ENCODE results near the gene OSBPL5.

Gene OSBPL5

DNA sequence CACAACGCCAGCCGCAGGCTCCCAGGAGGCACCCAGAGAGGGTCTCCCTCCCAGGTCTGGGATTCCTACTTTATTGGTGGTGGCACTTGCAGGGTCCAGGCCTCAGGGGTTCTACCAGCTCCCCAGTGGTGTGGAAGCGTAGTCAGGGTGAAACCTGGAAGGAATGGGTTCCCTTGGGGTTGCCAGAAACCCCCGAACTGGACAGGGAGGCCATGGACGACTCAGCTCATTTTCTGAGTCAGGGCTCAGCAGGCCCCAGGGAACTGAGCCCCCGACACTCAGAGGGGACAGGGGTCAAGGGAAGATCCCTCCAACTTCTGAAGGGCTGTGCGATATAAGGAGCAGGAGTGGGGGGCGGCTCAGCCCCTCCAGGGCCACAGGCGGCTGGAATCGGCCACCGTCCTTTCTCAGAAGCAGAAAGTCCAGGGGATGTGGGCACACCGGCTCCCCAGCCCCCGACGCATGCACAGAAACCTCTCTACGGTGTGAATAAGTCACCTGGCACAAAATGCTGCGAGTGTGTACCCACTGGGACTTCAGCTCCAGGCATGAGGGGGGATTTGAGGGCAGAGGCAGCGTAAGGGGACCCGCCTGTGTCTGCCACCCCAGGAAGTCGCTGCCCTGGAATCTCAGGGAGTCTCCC, 28.4 kb upstream of the OSBPL5 start:
- DNase-seq (ENCODE audit: low spot score): no peak

DNA sequence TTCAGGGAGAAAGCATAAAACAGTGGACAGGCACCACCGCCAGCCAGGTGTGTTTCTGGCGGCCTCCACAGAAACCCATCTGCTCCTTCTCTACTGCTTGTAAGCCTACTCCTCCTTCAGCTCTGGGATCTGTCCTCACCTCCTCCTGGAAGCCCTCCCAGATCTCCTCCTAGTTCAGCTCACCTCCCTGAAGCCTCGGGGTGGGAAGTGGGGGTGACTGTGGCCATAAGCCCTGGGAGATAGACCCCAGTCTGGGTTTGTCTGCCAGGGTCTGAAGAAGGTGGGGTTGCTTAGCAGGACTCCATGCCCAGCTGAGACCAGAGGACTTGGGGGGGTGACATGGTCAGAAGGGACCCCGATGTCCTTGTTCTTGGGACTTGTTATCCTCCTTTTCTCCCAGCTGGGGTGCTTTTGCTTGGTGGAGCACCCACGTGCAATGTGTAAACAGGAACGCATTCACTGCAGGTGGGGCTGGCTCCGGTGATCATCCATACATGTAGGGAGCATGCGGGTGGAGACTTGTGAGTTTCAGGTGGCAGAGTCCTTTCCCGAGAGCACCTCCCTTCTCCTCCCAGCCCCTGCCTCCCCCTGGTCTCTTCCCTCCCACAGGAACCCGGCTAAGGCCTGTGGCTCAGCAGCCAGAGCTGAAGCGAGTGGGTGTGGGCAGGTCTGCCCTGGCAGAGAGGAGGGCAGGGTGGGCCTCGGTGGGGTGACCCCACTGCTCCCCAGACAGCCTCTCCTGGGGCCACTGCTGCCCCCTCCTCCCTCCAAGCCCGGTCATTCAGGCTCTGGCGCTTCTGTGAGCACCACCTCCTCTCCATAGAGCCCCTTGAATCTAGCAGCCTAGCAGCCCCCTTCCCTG, 27.6 kb upstream of the OSBPL5 start:
- Mint-ChIP-seq H3K4me3 (no peak overlapping the region), H3K27ac (no peak overlapping the region), H3K4me1 (ENCODE audit: low read depth) (no peaks in the 10 kb centered on the region), H3K9me3 (no peaks in the 10 kb centered on the region), H3K36me3 (ENCODE audit: low read depth) (no peaks in the 10 kb centered on the region), H3K27me3 (ENCODE audit: low read depth) (no peaks in the 10 kb centered on the region)
- DNase-seq (ENCODE audit: low spot score): no peak

More for the DNA sequence above, 28.4 kb upstream of the OSBPL5 start:
- no peaks in the 10 kb centered on the region for H3K27me3 Mint-ChIP-seq (ENCODE audit: low read depth)
- no peaks in the 10 kb centered on the region for H3K4me1 Mint-ChIP-seq (ENCODE audit: low read depth)
- no peak overlapping the region for H3K27ac Mint-ChIP-seq
- H3K9me3 Mint-ChIP-seq: no peaks in the 10 kb centered on the region
- H3K4me3 Mint-ChIP-seq: no peak overlapping the region
- H3K36me3 Mint-ChIP-seq (ENCODE audit: low read depth): no peaks in the 10 kb centered on the region

DNA sequence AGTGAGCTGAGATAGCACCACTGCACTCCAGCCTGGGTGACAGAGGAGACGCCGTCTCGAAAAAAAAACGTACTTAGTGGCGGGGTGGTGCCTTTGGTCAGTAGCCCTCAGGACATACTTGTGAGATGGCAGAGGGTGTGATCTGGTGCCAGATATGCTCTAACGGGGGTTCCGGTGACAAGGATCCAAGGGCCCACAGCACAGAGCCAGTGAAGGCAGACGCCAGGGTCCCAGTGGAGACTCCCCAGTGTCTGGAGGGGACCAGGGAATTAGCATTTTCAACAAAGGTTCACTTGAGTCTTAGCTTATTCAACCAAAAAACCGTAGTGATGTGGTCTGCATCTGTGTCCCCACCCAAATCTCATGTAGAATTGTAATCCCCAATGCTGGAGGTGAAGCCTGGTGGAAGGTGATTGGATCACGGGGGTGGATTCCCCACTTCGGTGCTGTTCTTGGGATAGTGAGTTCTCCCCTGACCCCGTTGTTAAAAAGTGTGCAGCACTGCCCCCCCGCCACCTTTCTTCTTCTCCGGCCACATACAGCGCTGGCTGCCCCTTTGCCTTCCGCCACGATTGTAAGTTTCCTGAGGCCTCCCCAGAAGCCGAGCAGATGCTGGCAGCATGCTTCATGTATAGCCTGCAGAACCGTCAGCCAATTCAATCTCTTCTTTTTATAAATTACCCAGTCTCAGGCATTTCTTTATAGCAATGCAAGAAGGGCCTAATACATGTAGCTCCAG, 26.6 kb upstream of the OSBPL5 start:
- no peaks in the 10 kb centered on the region for H3K9me3 Mint-ChIP-seq
- no peak for DNase-seq (ENCODE audit: low spot score)
- H3K4me3 Mint-ChIP-seq: no peak overlapping the region
- no peaks in the 10 kb centered on the region for H3K27me3 Mint-ChIP-seq (ENCODE audit: low read depth)
- H3K4me1 Mint-ChIP-seq (ENCODE audit: low read depth): no peaks in the 10 kb centered on the region
- no peaks in the 10 kb centered on the region for H3K36me3 Mint-ChIP-seq (ENCODE audit: low read depth)
- no peak overlapping the region for H3K27ac Mint-ChIP-seq

DNA sequence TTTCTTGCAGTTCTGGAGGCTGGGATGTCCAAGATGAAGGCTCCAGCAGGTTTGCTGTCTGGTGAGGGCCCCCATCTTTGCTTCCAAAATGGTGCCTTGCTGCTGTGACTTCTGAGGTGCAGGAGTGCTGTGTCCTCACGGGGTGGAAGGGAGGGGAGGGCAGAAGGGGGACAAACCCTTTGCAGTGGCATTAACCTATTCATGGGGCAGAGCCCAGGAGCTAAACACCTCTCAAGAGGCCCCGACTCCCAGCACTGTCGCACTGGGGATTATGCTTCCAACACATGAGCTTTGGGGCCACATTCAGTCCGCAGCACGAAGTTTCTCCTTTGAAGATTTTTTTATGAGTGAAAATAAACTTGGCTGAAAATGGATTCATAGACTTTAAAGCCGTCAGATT, 25.5 kb upstream of the OSBPL5 start:
- no peak for DNase-seq (ENCODE audit: low spot score)
- H3K27me3 Mint-ChIP-seq (ENCODE audit: low read depth): no peaks in the 10 kb centered on the region
- no peak overlapping the region for H3K27ac Mint-ChIP-seq
- no peaks in the 10 kb centered on the region for H3K9me3 Mint-ChIP-seq
- H3K36me3 Mint-ChIP-seq (ENCODE audit: low read depth): no peaks in the 10 kb centered on the region
- no peaks in the 10 kb centered on the region for H3K4me1 Mint-ChIP-seq (ENCODE audit: low read depth)
- H3K4me3 Mint-ChIP-seq: no peak overlapping the region

DNA sequence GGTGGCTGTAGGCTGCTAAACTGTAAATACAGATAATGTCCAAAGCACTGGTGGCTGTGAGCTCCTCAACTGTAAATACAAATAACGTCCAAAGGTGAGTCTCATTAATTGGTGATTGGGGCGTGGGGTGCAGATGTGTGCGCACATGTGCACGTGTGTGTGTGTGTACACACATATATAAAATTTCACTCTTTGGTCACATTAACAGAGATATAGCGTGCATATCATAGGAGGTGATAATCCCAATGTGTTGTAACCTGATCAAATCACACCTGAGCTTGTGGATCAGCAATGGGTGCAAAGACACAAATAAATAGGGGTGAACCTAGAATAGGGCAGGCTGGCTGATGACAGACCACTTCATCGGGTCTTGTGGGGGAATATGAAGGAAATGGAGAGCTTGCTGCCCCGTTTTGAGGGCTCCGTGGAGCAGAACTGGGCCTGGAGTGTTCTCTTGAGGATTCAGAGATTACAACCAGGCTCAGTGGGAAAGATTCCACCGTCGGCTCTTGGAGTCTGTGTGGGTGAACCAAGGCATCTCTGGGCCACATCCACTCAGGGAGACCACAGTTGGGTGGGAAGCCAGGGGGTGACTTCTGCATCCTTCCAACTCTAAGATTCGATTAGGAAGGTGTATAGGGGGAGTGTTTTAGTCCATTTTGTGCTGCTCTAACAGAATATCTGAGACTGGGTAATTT, 24.9 kb upstream of the OSBPL5 start:
- H3K27me3 Mint-ChIP-seq (ENCODE audit: low read depth): no peaks in the 10 kb centered on the region
- H3K4me3 Mint-ChIP-seq: no peak overlapping the region
- H3K27ac Mint-ChIP-seq: no peak overlapping the region
- no peaks in the 10 kb centered on the region for H3K36me3 Mint-ChIP-seq (ENCODE audit: low read depth)
- DNase-seq (ENCODE audit: low spot score): no peak
- no peaks in the 10 kb centered on the region for H3K9me3 Mint-ChIP-seq
- H3K4me1 Mint-ChIP-seq (ENCODE audit: low read depth): no peaks in the 10 kb centered on the region

DNA sequence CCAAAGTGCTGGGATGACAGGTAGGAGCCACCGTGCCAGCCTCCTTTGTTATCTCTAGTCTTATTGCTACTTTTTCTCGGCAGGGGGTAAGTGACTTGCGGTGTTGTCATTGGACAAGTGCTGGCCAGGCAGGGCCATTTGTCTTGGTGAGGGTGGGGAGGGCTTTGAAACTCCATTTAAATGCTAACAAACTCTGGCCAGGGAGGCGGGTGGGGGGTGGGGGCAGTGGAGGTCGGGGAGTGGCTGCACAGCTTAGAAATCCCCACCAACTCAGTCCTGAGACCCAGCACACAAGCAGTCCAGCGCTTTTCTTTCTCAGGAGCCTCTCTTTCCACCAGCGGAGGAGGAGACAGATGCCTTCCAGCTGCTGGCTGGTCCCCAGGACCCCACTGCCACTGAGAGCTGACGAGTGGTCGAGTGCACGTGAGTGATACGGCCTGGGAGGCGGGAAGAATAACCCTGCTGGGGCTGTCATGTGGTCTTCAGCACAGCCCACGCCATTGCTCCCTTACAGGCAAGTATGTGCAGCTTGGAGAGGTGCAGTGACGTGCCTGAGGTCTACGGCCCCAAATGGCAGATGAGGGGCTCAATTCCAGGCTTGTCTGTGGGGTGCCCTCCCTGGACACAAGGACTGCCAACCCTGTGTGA, 24.2 kb upstream of the OSBPL5 start:
- no peaks in the 10 kb centered on the region for H3K4me1 Mint-ChIP-seq (ENCODE audit: low read depth)

DNA sequence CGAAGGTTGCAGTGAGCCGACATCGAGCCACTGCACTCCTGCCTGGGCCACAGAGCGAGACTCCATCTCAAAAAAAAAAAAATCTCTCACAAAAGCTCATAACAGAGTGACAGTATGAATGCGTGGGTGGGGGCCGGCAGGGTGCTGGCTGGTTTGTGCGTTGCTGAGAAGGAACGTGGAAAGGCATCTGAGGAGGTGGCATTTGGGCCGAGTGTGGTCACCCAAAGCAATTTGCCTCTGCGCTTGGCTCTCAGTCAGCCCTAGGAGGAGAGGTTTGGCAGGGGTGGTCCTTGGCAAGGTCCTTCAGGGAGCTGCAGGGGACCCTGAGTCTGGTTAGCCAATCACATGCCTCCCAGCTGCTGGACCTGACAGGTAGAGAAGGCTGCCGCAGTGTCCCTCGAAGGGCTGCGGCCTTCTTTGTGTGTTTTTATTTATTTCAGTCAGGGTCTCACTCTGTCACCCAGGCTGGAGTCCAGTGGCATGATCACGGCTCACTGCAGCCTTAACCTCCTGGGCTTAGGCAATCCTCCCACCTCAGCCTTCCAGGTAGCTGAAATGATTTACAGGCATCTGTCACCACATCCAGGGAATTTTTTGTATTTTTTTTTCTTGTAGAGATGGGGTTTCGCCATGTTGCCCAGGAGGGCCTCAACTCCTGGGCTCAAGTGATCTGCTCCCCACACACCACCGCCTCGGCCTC, 23.5 kb upstream of the OSBPL5 start:
- Mint-ChIP-seq H3K9me3 (no peaks in the 10 kb centered on the region), H3K4me3 (no peak overlapping the region), H3K27ac (no peak overlapping the region), H3K36me3 (ENCODE audit: low read depth) (no peaks in the 10 kb centered on the region), H3K27me3 (ENCODE audit: low read depth) (no peaks in the 10 kb centered on the region), H3K4me1 (ENCODE audit: low read depth) (no peaks in the 10 kb centered on the region)
- no peak for DNase-seq (ENCODE audit: low spot score)

More for the DNA sequence above, 24.2 kb upstream of the OSBPL5 start:
- DNase-seq (ENCODE audit: low spot score): no peak
- Mint-ChIP-seq H3K4me3 (no peak overlapping the region), H3K27ac (no peak overlapping the region), H3K9me3 (no peaks in the 10 kb centered on the region), H3K36me3 (ENCODE audit: low read depth) (no peaks in the 10 kb centered on the region), H3K27me3 (ENCODE audit: low read depth) (no peaks in the 10 kb centered on the region)

DNA sequence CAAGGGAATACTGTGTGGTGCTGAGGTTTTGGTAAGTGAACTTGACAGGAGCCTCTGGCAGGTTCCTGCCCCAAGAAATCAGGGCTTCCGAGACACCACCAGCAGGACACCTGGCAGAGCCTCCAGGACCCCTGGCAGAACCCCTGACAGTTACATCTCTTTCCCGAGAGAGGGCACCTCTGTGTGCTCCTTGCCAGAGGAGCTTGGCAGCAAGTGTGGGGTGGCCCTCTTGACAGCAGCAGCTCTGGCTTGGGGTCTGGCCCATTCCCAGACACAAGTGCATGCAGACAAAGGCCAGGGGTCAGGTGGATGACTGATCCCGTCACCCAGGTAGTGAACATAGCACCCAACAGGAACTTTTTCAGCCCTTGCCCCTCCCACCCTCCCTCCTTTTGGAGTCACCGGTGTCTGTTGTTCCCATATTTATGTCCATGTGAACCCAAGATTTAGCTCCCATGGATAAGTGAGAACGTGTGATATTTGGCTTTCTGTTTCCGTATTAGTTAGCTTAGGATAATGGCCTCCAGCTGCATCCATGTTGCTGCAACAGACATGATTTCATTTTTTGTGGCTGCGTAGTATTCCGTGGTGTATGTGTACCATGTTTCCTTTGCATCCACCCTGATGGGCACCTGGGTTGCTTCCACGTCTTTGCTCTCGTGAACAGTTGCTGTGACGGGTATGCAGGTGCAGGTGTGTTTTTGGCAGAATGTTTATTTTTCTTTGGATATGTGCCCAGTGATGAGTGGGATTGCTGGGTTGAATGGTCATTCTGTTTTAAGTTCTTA, 21.2 kb upstream of the OSBPL5 start:
- H3K4me3 Mint-ChIP-seq: no peak overlapping the region
- DNase-seq (ENCODE audit: low spot score): no peak
- no peaks in the 10 kb centered on the region for H3K36me3 Mint-ChIP-seq (ENCODE audit: low read depth)
- no peaks in the 10 kb centered on the region for H3K4me1 Mint-ChIP-seq (ENCODE audit: low read depth)
- no peaks in the 10 kb centered on the region for H3K27me3 Mint-ChIP-seq (ENCODE audit: low read depth)
- no peaks in the 10 kb centered on the region for H3K9me3 Mint-ChIP-seq
- H3K27ac Mint-ChIP-seq: no peak overlapping the region

DNA sequence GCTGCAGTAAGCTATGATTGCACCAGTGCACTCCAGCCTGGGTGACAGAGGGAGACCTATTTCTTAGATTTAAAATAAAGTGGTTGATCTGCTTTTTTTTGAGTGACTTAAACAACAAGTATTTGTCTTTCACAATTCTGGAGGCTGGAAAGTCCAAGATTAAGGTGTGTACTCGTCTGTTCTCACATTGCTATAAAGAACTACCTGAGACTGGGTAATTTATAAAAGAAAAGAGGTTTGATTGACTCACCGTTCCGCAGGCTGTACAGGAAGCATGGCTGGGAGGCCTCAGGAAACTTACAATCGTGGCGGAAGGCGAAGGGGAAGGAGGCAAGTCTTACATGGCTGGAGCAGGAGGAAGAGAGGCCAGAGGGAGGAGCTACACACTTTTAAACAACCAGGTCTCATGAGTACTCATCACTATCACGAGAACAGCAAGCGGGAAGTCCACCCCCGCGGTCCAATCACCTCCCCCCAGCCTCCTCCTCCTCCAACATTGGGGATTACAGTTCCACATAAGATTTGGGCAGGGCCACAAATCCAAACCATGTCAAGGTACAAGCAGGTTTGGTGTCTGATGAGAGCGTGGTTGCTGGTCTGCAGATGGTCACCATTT, 19.7 kb upstream of the OSBPL5 start:
- Mint-ChIP-seq H3K36me3 (ENCODE audit: low read depth) (no peaks in the 10 kb centered on the region), H3K27me3 (ENCODE audit: low read depth) (no peaks in the 10 kb centered on the region), H3K4me3 (no peak overlapping the region), H3K9me3 (no peaks in the 10 kb centered on the region), H3K27ac (no peak overlapping the region), H3K4me1 (ENCODE audit: low read depth) (no peaks in the 10 kb centered on the region)
- DNase-seq (ENCODE audit: low spot score): no peak

DNA sequence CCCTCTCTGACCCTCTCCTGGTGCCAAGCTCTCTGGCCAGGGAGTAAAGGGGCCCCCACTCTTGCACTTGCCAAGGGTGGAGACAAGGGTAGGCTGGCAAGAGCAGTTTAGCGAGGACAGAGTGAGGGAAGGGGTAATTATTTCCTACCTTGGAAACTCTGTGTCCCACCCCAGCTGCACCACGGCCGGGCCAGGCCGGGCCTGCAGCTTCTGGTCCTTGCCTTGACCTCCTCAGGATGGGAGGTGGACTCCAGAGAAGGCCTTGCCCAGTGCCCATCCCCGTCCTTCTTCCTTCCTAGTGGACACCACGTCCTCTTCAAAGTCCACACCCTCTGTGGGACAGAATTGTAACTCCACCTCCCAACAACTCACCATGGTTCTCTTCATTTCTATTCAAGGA, 18.4 kb upstream of the OSBPL5 start:
- DNase-seq (ENCODE audit: low spot score): no peak
- Mint-ChIP-seq H3K27ac (no peak overlapping the region), H3K4me1 (ENCODE audit: low read depth) (no peaks in the 10 kb centered on the region), H3K4me3 (no peak overlapping the region), H3K36me3 (ENCODE audit: low read depth) (no peaks in the 10 kb centered on the region), H3K9me3 (no peaks in the 10 kb centered on the region), H3K27me3 (ENCODE audit: low read depth) (no peaks in the 10 kb centered on the region)

DNA sequence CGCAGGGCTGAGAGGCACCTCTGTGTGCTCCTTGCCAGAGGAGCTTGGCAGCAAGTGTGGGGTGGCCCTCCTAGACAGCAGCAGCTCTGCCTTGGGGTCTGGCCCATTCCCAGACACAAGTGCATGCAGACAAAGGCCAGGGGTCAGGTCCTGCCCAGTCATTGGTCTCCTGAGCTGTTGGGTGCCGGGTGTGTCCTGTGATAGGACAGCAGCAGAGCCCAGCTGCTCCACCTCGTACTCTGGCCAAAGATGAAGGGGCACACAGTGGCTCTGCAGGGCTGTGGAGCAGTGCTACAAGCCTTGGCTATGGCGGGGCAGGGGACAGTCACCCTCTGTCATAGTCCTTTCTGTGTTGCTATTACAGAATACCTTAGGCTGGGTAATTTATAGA, 17.3 kb upstream of the OSBPL5 start:
- Mint-ChIP-seq H3K36me3 (ENCODE audit: low read depth) (no peaks in the 10 kb centered on the region), H3K4me3 (no peak overlapping the region), H3K4me1 (ENCODE audit: low read depth) (no peaks in the 10 kb centered on the region), H3K27me3 (ENCODE audit: low read depth) (no peaks in the 10 kb centered on the region), H3K27ac (no peak overlapping the region), H3K9me3 (peaks cover 3% of the 10 kb centered on the region)
- DNase-seq (ENCODE audit: low spot score): no peak

DNA sequence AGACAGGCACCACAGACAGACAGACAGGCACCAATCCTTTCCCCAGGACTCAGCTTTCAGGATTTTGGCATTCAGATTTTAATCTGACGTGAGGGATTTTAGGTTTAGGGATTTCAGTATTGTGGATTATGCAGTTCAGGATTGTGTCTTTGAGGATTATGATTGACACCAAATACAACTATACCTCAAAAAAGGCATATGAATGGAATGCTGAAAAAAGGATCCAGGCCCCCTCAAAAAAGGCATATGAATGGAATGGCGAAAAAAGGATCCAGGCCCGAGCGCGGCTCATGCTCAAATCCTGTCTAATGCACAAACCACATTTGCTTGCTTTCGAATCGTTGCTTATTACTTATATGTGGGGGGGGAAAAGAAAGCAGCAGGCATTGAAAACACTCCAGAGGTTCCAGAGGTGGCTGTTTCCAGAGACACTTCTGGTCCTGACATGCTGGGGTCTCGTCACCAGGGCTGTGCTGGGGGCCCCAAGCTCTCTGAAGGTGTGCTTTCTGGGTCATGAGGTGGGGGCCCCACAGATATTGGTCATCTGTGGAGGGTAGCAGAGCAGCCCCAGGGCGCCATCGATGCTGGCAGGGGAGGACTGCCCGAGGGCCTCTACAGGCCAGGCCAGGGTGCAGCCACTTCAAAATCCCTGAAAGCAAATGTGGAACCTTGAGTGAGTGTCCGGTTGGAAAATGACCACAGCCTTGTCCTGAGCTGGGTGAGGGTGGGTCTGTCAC, 16.8 kb upstream of the OSBPL5 start:
- no peak overlapping the region for H3K4me3 Mint-ChIP-seq
- no peak for DNase-seq (ENCODE audit: low spot score)
- H3K27me3 Mint-ChIP-seq (ENCODE audit: low read depth): peaks cover under 1% of the 10 kb centered on the region
- no peaks in the 10 kb centered on the region for H3K36me3 Mint-ChIP-seq (ENCODE audit: low read depth)
- H3K4me1 Mint-ChIP-seq (ENCODE audit: low read depth): no peaks in the 10 kb centered on the region
- H3K9me3 Mint-ChIP-seq: peaks cover 3% of the 10 kb centered on the region
- H3K27ac Mint-ChIP-seq: no peak overlapping the region

All from T-helper 2 cell treated with Interferon-gamma antibody and Interleukin-4, amounts not matched to agents 5 μg/mL and 100 μg/mL, for 36 hours (primary cell).